Measurements from ENCODE around the gene DLX3.

Gene DLX3

DNA sequence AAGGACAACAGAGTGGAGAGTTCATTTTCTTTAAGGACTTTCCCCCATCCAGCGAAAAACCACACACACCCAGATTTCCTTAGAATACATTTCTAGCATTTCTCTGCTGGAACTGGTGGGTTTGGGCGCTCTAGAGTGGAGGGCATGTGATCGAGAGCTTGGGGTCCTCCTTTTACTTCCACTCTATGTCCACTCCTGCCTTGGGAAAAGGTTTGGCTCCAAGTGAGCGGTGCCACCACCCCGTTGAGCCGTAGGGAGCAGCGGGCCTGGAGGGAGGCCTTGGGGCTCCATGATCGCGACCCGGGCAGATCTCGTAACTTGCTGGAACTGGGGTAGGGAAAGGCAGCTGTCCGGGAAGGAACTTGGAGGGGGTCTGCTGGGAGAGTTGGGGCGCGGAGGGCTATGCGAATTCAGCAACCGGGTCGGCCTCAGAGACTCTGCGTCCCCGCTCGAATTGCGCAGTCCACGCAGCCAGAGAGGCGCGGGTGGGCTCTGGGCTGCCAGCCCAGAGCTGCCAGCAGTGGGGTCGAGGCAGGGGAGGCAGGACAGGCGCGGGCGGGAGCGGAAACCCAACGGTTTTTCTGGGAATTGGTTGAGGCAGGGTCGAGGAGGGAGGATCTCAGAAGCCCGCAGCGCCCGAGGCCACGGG is 23.7 kb downstream of the DLX3 start:
- DNase-seq, result no peak

GRCh38 chr17:49970498-49970897 is 24.5 kb downstream of the DLX3 start:
- no peak for DNase-seq

- no peak for DNase-seq
These were observed 25.1 kb downstream of the DLX3 start for GRCh38 chr17:49969795-49970389.

GRCh38 chr17:49969134-49969759 is 25.8 kb downstream of the DLX3 start, which contains the start of gene DLX4:
DLX4 (plus strand) TSS chr17:49969190; CDS start chr17:49969469, 279 bp downstream.
- DNase-seq, result peak in 1 of 4 experiments; percentile 22

DNA sequence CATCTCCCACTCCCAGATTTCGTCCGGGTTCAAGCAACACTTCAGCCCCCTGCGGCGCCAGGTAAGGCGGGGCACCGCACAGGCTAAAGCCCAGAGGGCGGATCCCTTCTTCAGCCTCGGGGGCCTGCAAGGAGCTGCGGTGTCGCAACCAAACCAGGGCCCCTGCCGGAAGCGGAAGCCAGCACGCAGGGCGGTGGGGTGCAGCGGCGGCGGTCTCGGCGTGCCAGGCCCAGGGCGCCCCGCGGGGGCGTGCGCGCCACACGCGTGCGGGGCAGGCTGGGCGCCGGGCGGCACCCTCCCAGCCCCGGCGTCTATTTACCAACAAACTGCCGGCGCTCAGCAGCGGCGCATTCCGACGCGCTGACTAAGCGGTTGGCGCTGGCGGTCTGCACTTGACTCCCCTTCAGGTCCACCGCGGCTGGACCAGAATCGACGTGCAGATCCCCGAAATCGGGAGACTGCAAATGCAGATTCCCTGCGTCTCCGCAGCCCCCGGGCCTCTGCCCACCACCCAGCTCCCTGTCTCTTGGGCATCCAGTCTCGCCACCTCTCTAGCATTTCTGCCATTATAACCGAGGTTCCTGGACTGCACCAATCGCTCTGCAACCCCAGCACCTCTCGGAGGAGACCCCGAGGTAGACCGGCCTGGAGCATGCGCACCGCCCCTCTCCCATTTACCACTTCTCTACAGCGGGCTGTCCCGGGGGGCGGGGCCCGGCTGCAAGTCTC is 26.5 kb downstream of the DLX3 start:
- DNase-seq, result peak; percentile 22 to 59 (median 33)

- DNase-seq, result no peak
These were observed 27.2 kb downstream of the DLX3 start for GRCh38 chr17:49967621-49968404.

DNA sequence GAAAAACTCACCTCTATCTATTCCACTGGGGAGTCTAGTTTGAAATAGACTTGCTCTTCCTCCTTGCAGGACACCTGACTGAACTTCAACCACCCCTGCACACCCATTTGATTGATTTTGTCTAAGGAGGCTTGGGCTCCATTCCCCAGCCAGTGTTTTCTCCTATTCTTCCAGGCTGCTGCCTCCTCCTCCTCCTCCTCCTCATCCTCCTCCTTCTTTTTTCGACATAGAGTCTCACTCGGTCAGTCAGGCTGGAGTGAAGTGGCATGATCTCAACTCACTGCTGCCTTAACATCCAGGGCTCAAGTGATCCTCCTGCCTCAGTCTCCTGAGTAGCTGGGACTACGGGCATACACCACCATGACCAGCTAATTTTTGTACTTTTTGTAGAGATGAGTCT is 27.8 kb downstream of the DLX3 start:
- no peak for DNase-seq

- no peak for DNase-seq
These were observed 28.3 kb downstream of the DLX3 start for GRCh38 chr17:49966767-49967166.

DNA sequence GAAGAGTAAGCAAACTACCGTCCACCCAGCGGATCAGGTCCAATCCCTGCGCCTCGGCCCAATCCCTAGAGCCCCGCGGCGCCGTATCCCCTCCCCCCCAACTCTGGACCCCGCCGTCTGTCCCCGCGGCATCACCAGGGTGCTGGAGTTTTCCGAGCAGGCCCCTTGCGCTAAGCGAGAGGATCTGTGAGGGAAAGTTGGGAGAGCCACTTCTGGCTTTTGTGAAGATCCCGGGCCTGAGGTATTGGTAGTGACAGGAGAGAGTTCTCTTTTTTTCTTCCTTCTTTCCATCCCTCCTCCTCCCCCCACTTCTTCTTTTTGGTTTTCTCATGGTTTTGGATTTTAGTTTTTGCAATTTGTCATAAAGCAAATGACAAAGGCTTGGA is 29.5 kb downstream of the DLX3 start:
- no peak for DNase-seq

- peak in 2 of 4 experiments; percentile 11 to 26 for DNase-seq
These were observed 30.1 kb downstream of the DLX3 start for GRCh38 chr17:49964769-49965523.

- DNase-seq, result no peak
These were observed 30.7 kb downstream of the DLX3 start for GRCh38 chr17:49964303-49964768.

GRCh38 chr17:49963626-49964302 is 31.3 kb downstream of the DLX3 start:
- DNase-seq, result no peak

DNA sequence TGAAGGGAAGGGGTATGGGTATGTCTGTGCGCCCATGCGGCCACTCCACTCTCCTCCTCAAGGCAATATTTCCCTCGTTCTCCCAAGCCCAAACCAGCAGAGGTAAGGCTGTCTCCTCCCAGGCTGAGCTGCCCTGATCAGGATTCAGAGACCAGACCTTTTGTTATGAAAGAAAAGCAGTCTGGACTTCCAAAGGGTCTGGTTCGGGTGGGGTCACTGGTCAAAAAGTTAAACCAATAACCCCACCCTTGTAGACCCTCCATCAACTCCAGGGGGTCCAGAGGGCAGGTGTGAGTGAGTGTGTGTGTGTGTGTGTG is 31.8 kb downstream of the DLX3 start:
- no peak for DNase-seq

DNA sequence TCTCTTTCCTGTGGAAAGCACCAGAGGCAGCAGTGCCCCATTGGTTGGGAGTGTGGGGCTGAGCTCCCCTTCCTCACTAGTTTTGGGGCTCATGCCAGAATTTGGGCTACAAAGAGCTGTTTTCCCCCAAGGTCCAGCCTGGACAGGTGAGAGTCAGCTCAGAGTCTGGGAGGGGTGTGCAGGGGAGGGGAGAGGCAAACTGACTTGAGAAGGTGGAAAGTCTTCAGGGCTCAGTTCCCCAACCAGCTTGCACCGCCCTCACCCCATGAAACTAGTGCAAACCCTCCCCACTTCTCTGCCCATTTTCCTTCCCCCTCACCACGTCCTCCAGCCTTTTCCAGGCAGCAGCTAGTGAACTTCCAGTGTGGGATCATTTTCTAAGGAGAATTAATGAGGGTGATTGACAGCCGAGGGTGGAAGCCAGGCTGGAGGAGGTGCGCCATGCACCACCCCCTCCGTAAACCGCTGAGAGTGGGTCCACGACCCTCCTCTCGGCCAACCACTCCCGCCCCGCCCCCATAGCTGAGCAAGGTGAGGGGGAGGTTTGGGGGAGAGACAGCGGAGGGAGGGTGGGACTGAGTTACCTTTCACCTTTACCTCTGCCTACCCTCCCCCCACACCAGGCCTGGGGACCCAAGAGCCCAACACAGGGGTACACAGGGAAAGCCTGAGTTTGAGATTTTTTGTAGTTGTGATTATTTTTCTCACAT is 32.3 kb downstream of the DLX3 start:
- DNase-seq, result no peak

GRCh38 chr17:49959183-49959935 is 35.7 kb downstream of the DLX3 start:
- no peak for DNase-seq

DNA sequence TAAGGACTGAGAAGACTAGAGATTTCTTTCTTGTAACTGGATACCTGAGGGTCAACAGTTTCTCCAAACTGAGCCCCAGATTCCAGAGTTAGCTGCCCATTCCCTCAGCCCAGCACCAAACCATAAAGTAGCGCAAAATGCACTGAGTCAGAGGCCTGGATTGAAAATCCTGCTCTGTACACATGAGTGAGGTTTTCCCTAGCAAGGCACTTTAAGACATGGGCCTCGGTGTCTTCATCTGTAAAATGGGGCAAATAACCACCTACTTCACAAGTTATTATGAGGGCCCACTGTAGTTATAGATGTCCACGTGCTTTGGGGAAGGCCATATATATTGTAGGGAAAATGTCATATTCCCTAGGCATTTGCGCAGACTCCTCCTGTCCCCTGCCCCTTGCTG is 36.3 kb downstream of the DLX3 start:
- DNase-seq, result no peak

DNA sequence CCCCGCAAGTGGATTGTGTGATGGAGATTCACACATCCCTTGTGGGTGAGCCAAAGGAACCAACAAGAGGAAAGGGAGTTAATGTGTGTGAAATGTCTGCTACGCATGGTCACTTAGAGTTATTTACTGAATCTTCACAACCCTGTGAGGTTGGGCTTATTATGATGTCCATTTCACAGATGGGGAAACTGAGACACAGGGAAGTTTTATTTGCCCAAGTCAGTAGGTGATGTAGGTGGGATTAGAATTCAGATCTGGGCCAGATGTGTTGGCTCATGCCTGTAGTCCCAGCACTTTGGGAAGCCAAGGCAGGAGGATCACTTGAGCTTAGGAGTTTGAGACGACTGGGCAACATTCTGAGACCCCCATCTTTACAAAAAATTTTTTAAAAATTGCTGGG is 37.7 kb downstream of the DLX3 start:
- DNase-seq, result no peak

GRCh38 chr17:49956780-49957179 is 38.2 kb downstream of the DLX3 start:
- DNase-seq, result no peak

- no peak for DNase-seq
These were observed 39.9 kb downstream of the DLX3 start for GRCh38 chr17:49955157-49955556.

DNA sequence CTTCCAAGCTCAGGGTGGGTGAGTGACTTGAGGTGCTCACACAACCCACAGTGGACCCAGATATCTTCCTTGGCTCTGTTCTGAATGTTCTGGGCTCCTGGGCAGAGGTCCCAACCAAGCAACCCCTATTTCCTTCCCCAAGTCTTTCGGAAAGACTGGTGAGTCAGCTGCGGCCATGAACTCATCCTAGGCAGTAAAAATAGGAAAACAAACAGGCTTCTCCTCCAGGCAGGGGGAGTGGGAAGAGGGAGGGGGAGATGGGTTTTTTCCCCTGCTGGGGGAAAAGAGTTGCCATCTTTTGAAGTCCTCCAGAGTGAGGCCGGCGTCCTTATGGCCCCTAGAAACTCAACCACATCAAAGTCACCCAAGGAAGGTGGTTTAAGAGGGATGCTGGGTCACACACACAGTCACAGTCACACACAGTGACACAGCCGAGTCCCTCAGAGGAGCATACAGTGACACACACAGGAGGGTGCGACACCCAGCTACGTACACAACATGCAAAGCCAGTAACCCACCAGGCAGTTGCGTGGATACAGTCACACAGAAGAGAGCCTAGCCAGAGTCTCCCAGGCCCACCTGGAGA is 42.0 kb downstream of the DLX3 start:
- no peak for DNase-seq

Data from activated naive CD4-positive, alpha-beta T cell (primary cell).